Measurements from ENCODE around the gene TPD52L2.
"Not testable (repeated sequence)": the region's sequence is repeated elsewhere in the genome, so short reads cannot be mapped to it uniquely, and the experiment has no call there.

TPD52L2 gene

DNA sequence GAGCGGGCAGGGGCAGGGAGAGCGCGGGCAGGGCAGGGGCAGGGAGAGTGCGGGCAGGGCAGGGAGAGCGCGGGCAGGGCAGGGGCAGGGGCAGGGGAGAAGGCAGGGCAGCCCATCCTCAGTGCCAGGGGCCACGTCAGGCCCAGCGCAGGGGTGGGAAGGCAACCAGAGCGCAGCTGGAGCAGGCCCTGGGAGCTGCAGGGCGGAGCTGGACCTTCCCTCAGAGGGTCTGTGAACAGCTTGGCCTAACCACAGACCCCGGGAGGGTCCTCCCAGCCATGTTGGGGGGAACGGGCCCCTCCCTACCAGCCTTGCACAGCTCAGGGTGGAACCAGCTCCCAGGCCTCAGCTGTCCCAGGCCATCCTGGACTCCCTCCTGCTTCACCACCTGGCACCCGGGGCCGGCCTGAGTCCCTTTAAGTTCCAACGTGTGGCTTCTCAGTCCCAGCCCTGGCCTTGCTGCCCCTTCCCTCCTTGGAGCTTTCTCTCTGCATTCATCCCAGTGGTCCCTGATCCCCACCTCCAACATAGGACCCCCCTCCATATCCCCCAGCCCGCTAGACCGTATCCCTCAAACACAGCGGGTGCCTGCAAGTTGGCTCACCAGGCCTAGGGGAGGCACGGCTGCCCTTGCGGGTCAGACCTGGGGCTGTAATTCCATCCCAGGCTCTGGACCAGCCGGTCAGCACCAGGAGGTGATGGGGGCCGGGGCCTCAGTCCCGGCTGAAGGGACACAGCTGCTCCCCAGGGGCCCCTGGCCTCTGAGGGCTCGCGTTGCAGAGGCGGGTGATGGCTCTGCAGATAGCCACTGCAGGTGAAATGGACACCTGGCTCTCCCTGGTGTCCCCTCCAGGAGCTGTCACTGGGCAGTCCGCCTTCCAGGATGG lies 28.4 kb upstream of the TPD52L2 start:
- DNase-seq, result no peak

DNA sequence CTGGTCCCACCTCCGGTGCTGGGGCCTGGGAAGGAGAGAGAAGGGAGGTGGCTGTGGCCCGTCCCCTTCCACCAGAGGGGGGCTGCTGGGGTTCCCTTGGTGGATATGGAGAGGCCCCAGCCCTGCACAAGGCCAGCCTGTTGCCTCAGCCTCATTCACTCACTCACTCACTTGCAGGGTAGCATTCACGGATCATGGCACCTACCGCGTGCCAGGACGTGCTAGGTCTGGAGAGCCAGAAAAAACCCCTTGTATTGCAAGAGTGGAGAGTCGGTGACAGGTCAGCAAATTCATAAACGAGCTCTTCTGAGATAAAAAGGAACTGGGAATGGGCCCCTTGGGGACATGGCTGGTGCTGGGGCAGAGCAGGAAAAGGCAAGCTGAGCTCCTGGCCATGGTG lies 27.6 kb upstream of the TPD52L2 start:
- no peak for DNase-seq

DNA sequence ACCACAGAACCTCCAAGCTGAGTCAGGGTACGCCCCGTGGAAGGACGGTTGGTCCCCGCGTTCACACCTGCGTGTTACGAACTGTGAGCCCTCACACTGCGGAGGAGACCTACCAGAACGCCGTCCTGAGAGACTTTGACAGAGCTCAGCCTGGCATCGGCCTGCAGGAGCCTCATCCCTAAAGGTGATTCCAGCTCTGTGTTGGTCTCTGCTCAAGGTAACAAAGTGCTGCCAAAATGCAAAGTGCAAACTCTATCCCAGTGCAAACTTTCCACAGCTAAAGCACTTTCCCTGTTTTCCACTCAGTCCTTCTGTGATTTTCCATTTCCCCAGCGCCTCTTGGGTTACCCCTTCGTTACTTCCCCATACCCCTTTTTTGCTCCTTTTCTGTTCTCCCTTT lies 25.4 kb upstream of the TPD52L2 start:
- no peak for DNase-seq

DNA sequence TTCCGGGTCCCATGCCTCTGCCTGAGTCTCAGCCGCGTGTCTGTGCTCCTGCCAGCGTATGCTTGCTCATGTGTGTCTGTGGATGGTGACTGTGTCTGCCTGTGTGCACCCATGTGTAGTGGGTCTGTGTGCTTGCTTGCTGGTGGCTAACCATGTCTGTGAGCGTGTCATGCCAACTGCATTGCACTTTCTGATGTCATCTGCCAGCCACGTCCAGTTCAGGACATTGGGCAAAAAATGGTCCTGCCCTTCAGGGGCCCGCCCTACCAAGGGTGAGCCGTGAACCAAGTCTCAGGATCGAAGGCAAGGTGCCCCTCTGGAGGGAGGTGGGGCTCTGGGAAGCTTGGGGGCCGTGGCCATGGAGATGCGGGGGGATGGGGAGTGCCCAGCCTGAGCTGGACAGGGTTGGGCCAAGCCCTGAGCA lies 24.7 kb upstream of the TPD52L2 start:
- DNase-seq, result no peak

DNA sequence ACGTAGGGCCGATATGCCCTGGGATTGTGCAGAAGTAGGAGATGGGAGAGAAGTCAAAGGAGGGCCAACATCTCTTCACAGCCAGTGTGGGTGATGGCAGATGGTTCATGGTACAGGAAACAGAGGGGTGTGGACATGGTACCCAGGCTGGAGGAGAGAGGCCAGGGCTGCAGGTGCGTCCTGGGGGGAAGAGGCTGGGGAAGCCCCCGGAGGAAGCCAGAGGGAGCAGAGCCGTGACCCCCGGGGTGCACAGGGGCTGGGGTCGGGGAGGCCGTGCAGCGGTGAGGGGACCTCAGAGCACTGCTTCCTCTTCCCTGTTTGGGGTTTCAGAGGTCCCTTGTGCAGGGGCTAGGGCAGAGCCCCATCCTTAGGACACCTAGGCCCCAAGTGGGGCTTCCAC lies 22.8 kb upstream of the TPD52L2 start:
- DNase-seq, result no peak

DNA sequence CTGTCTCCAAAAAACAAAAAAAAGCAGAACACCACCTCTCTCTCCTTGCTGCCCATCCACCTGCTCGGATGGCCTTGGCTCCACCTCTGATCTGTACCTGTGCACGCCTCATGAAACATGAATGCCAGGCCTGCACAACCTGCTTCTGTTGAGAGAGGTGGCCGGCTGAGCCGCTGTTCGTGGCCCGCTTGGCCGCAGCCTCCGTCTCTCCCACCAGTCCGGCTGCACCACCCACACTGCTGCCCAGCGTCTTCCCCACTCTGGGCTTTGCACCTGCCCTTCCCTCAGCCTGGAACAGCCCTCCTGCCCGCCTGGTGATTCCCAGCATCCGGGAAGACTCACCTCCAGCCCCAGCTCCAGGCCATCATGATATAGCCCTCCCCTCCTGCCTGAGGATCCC lies 21.8 kb upstream of the TPD52L2 start:
- DNase-seq, result no peak

DNA sequence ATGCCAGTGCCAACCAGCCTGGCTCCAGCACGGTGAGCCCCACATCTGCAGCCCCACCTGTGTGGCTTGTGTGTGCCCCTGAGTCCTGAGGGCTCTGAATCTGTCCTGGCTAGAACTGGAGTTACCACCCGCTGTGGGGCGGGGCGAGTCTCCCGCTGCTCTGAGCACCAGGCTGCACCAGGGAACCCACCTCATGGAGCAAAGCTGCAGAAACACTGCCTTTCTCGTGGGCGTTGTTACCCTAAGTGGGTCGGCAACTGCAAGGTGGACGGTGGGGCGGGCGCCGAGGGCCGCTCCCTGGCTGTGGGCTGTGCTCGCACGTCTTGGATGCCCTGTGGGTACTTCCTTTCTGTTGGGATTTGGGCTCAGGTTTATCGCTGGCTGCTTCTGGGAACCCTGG lies 21.3 kb upstream of the TPD52L2 start:
- no peak for DNase-seq

DNA sequence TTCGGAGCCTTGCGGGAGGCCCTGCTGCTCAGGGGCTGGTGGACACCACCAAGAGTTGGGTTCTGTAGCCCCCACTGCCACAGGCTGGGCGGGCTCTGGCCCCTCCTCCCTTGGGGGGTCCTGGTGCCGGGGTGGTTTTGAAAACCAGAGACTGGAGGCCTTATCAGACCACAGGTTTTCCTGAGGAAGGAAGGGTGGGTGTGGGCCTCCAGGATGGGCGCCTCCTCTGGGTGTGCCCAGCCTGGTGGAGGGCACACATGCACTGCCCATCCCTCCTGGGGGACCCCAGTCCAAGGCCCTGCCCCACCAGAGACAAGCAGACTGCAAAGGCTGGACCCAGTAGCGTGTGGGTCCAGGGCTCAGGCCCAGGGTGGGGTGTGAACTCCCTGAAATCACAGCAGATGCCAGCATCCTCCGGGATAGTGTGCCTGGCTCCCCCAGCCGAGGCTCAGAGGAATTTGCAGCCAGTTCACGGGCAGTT lies 20.5 kb upstream of the TPD52L2 start:
- no peak for DNase-seq

DNA sequence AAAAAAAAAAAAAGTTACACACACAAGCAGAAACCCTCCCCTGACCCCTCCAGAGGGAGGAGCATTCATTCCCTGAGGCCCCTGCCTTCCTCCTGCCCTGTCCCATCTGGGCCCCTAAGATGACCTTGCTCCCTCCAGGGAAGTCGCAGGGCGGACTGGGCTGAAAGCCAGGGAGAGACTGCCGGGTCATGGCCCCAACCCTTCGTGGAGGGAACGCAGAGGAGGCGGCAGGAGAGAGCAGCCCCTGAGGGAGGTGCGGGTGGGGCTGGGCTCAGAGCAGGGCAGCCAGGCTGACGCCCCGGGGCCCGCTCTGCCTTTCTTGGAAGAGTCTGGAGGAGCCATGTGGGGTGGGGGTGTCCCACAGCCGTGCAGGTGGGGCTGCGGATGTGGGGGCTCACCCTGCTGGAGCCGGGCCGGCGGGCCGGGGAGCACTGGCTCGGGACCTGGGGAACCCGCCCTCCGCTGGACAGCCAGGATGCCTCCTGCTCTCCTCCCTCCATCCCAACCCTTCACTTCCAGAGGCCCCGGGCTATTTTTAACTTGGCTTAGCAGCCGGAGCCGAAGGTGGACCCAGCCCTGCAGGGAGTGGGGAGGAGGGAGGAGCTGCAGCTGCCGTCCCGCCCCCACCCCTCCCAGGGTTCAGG lies 18.8 kb upstream of the TPD52L2 start:
- no peak for DNase-seq

DNA sequence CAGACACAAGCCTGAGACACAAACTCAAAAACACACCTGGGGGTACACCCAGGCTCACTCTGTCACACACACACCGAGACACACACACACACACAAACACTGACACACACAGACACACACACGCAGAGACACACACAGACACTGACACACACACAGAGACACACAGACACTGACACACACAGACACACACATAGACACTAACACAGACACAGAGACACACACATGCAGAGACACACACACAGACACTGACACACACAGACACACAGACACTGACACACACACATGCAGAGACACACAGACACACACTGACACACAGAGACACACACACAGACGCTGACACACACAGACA lies 18.2 kb upstream of the TPD52L2 start:
- no peak for DNase-seq

DNA sequence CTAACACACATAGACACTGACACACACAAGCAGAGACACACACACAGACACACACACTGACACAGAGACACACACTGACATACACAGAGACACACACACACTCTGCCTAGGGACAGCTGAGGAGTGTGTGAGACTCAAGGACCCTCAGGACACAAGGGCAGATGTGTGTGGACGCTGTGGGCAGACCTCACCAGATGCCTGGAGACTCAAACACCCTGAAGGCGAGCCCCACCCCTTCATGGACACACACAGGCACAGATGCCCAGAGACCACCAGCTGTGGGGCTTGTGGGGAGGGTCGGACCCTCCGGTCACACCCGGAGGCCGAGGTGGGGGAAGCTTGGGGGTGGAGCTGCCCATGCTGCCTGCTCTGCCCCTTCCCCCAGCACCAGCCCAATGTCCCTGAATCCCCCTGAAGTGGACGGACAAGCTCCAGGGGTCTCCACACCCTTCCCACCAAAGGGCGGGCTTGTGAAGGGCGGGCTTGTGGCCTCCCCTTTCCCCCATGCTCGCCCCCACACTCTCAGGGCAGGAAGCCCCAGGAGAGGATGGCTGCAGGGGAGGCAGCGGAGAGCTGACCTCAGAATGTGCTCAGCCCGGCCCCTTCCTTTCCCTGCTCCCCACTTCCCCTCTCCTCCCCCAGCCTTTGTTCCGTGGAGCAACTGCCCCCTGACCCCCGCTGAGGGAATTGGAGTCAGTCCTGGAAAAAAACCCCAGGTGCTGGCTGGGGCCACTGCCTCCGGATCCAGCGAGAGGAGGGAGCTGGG lies 17.6 kb upstream of the TPD52L2 start:
- DNase-seq, result no peak

DNA sequence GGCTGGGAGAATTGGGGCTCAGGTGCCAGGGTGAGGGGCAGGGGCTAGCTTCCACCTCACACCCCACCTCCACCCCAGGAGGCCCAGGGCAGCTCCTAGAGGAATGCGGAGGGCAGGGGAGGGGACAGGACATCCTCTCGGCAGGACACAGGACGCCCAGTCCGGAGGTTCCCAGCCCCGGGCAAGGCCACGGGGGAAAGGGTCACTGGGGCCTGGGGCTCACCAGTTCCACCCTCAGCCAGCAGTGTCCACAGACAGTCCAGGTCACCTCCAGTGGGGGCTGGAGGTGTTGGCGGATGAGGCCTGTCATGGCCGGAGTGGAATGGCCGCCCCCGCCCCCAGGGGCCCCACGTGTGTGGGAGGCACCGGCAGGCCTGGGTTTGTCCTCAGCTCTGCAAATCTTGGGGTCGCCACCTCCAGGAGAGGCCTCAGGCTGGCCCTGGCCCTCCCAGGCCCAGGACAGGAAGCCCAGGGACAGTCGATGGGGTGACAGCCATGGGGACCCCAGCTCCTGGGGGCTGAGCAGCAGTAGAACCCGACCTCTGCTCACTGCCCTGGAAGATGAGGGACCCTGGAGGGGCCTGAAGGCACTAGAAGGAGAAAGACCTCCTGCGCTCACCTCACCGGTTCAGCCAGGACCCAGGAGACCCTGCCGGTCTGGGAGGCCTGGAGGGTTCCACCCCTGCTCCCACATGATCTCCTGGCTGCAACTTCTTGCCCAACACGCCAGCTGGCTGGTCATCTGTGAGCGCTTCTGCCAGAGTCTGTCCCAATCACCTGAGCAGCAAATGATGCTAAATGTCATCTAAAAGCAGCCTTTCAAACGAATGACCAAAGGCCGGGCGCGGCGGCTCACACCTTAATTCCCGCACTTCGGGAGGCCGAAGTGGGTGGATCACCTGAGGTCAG lies 16.8 kb upstream of the TPD52L2 start:
- no peak for DNase-seq

DNA sequence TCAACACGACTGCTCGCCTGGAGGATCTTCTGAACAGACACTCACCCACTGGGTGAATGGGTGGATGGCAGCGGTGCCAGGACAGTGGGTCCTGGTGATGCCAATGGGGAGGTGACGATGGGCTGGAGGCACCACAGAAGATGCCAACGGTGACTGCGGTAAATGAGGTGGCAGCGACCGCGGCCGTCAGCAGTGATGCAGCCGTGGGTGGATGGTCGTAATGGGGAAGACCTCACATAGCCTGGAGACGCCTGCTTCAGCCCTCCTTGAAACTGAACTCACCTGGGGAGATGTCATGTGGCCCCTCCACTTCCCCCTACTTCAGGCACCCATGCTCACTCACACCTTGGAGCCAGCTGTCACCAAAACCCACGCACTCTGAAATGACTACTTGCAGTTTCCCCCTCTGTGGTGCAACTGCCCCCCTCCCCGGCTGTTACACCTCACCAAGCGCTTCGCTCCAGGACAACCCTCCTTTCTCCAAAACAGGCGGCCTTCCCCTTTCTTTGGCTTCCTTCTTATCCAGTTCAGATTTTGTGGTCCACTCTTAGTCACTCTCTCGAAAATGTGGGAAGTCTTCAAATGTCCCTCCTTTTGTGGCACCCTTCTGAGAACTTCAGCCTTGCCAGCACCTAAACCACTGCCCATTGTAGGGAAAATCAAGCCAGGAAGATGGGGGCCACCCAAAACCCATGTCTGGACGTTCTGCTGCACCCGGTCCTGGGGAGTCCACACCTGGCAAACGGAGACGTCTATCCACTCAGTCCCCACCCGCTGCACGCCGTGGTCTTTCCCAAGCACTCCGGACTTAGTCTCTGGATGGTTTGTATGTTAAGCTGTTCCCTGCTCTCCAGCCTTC lies 14.2 kb upstream of the TPD52L2 start:
- peak; percentile 68 for DNase-seq

DNA sequence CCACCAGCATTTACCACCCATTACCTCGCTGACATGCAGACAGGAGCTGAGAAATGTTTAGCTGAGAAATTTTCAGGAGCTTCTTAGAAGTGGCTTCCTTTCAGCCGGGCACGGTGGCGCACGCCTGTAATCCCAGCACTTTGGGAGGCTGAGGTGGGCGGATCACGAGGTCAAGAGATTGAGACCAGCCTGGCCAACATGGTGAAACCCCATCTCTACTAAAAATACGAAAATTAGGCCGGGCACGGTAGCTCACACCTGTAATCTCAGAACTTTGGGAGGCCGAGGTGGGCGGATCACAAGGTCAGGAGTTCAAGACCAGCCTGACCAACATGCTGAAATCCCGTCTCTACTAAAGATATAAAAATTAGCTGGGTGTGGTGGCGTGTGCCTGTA lies 13.5 kb upstream of the TPD52L2 start:
- DNase-seq, result not testable (repeated sequence)

DNA sequence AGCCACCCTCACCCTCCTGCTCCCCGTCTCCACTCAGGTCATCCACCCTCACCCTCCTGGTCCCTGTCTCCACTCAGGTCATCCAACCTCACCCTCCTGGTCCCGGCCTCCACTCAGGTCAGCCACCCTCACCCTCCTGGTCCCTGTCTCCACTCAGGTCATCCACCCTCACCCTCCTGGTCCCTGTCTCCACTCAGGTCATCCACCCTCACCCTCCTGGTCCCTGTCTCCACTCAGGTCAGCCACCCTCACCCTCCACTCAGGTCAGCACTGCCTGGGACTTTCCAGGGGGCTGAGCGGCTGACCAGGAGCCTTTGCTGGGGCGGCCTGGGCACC lies 11.4 kb upstream of the TPD52L2 start:
- not testable (repeated sequence) for DNase-seq

DNA sequence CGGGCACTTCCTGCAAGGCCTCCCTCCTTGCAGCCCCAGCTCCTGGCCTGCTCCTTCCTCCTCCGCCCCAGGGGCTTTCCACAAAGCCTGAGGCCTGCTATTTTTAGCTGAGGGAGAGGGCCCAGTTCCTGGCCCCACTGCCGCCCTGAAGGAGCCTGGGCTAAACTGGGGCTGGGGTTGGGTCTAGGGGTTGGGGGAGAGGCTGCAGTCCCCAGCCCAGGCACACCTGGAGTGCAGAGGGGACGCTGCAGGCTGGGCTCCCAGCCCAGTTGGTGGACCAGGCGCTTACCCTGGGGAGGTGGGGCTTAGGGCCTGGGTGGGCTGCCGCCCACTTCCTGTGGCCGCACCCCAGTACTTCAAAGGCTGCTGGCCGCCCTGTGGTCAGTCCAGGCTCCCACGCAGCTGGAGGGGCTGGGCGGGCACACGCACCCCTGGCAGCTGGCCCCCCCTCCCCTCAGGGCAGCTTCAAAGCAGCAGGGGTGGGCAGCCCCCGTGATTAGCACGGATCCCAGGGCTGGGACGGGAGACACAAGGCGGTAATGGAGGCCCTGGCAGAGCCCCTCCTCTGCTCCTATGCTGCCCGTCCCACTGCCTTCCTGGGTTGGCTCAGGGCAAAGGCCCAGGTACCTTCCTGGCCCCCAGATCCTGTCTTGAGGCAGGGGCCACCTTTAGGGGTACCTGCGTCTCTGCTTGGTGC lies 10.9 kb upstream of the TPD52L2 start:
- no peak for DNase-seq

DNA sequence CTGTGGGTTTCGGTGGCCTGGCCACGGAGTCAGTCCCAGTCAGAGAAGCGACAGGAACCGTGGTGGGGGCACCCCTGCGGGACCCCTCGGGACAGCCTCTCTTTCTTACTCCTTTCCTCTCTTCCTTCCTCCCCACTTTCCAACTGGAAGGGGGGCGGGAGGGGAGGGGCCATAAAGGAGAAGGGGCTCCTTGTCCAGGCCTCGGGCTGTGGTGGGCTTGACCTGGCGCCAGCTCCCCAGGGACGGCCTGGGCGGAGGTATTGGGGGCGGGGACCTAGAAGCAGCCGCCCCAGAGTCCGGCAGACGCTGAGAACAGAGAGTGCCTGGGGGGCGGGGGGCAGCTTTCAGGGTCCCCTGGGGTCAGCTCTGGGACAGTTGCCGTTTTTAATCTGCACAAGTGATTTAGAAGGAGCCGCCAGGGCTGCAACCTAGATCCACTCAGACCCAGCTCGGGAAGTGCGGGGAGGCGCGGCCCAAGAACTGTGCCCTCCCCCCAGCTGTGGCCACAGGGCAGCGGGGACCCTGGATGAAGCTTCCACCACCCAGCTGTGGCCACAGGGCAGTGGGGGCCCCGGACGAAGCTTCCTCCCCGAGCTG lies 10.2 kb upstream of the TPD52L2 start:
- DNase-seq, result no peak

DNA sequence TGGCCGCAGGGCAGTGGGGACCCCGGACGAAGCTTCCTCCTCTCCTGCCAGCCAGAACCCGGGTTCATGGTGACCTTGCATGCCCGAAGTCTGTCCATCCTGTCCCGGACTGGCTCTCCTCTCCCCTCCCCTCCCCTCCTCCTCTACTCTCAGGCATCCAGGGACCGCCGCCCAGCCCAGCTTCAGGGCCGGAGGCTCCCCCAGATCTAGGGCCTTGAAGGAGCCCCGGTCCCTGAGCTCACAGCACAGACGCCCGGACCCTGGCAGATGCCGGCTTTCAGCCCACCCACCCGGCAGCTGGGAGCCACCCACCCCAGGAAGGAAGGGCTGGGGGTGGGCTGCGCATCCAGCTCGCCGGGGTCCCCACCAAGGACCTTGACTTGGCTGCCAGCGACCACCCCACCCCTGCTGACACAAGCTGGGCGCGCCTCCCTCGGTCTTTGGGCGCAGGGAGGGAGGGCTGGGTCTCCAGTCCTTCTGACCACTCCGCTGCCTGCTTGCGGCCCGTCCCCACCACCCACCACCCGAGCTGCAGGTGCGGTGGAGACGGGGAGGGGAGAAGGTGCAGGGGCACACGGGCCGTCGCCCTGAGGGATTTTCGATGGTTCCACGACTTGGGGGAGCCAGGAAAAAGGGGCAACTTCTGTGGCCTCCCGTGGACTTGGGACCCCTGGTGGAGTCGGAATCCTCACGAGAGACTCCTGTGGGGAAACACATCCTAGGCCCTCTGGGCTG lies 9.5 kb upstream of the TPD52L2 start:
- DNase-seq, result no peak

DNA sequence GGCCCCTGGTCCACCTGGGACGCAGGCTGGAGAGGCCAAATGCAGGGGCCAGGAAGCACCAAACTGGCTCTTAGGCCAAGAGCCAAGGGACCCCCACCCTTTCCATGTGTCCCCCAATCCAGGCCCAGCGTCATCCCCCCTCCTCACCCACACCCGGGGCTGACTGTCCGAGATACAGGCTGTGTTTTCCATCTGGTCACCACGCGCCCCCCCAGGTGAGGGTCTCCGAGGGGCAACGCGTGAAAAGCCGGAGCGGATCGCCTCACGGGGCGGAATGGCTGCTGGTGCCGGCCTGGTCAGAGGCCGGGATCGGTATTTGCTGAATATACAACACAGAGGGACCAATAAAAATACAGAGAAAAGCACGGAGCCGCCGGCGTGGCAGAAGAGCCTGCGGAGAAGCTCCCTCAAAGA lies 9.0 kb upstream of the TPD52L2 start:
- no peak for DNase-seq
